Frontal cortex (tissue), 4 donors: Measurements from ENCODE around the gene PLCB4. TPM values are rescaled to one million over a fixed set of nuclear protein-coding genes. Genes with fewer than 3 reads are reported as not detected.

Experiments used
- DNase-seq, 2 donors: peaks; one replicate each; pipeline ENCODE4 v3.0.0; 2012; ENCODE audit warnings: low spot score in 2 of 2
- FAIRE-seq: peaks from 2 replicates; lab custom pipeline; 2012; peaks lifted over from hg19 to GRCh38; lab: Jason Lieb, UNC
- total RNA-seq: library from RNA; depleted of rRNA; stranded (reverse); fragments of >200 nt; gene quantifications from one replicate; pipeline ENCODE4 v1.2.3, GENCODE V29; 2014
- donor health status: control.
- donor health status: control.
- donor health status: control.

The PLCB4 gene
- total RNA-seq, 1 donor from 2014 or later: 11.8 TPM

GRCh38 chr20:9454791-9455190, 385.9 kb downstream of the PLCB4 start:
- FAIRE-seq: no peak
- no peak for DNase-seq

- DNase-seq (no peak), FAIRE-seq (no peak)
Observed at GRCh38 chr20:9457136-9457535, 388.2 kb downstream of the PLCB4 start.

- no peak for DNase-seq
- no peak for FAIRE-seq
Observed at GRCh38 chr20:9458138-9458796, 389.4 kb downstream of the PLCB4 start.

GRCh38 chr20:9460518-9460917, 391.6 kb downstream of the PLCB4 start:
- DNase-seq (no peak), FAIRE-seq (no peak)

GRCh38 chr20:9467995-9468394, 399.1 kb downstream of the PLCB4 start:
- no peak for FAIRE-seq
- DNase-seq: peak in 1 of 2 donors; percentile 17

GRCh38 chr20:9474835-9475415, 406.0 kb downstream of the PLCB4 start:
- FAIRE-seq: no peak
- DNase-seq: no peak

GRCh38 chr20:9475456-9475855, 406.6 kb downstream of the PLCB4 start:
- FAIRE-seq (no peak), DNase-seq (no peak)

GRCh38 chr20:9476174-9476573, 407.3 kb downstream of the PLCB4 start:
- FAIRE-seq: no peak

GRCh38 chr20:9476637-9477036, 407.8 kb downstream of the PLCB4 start:
- FAIRE-seq: no peak
- DNase-seq: no peak

More at GRCh38 chr20:9476174-9476573, 407.3 kb downstream of the PLCB4 start:
- no peak for DNase-seq

- DNase-seq (no peak), FAIRE-seq (no peak)
Observed at GRCh38 chr20:9478771-9479170, 409.9 kb downstream of the PLCB4 start.

- no peak for FAIRE-seq
Observed at GRCh38 chr20:9480066-9480465, 411.2 kb downstream of the PLCB4 start.

GRCh38 chr20:9482180-9482579, 413.3 kb downstream of the PLCB4 start:
- no peak for DNase-seq
- no peak for FAIRE-seq

More at GRCh38 chr20:9480066-9480465, 411.2 kb downstream of the PLCB4 start:
- DNase-seq: no peak

- no peak for FAIRE-seq
- DNase-seq: no peak
Observed at GRCh38 chr20:9483131-9483530, 414.2 kb downstream of the PLCB4 start.

- DNase-seq: no peak
- FAIRE-seq: no peak
Observed at GRCh38 chr20:9485614-9486340, 416.9 kb downstream of the PLCB4 start.

GRCh38 chr20:9487231-9487630, 418.3 kb downstream of the PLCB4 start:
- DNase-seq (no peak), FAIRE-seq (no peak)

GRCh38 chr20:9488063-9488462, 419.2 kb downstream of the PLCB4 start:
- FAIRE-seq (peak; percentile 21), DNase-seq (no peak)

- DNase-seq (no peak), FAIRE-seq (no peak)
Observed at GRCh38 chr20:9490161-9490560, 421.3 kb downstream of the PLCB4 start.

GRCh38 chr20:9490631-9491030, 421.7 kb downstream of the PLCB4 start:
- DNase-seq (no peak), FAIRE-seq (no peak)

GRCh38 chr20:9491324-9491723, 422.4 kb downstream of the PLCB4 start:
- FAIRE-seq: no peak
- DNase-seq: no peak

GRCh38 chr20:9492067-9492466, 423.2 kb downstream of the PLCB4 start:
- DNase-seq (no peak), FAIRE-seq (no peak)

- FAIRE-seq: no peak
Observed at GRCh38 chr20:9493803-9494202, 424.9 kb downstream of the PLCB4 start.

More at GRCh38 chr20:9493803-9494202, 424.9 kb downstream of the PLCB4 start:
- no peak for DNase-seq
